Fibroblast of mammary gland (primary cell): ENCODE data around the gene PYROXD2.

Experiments used
- DNase-seq: peaks from one replicate; pipeline ENCODE4 v3.0.0-alpha.2; 2010; ENCODE audit warnings: low read depth
- H3K4me3 ChIP-seq: 2 replicates; pipeline ENCODE4 v1.5.1; 2011; ENCODE audit warnings: low read depth, mild to moderate bottlenecking, low read length, moderate library complexity; ENCODE audit not compliant: control insufficient read depth
- CTCF ChIP-seq: conservative IDR thresholded peaks from 2 replicates; pipeline ENCODE4 v1.5.1; 2011; ENCODE audit warnings: low read depth, low read length, inconsistent platforms; ENCODE audit not compliant: control insufficient read depth, insufficient read depth

The PYROXD2 gene

GRCh38 chr10:98416606-98417388 is 1.8 kb upstream of the PYROXD2 start:
- DNase-seq: no peak
- TF ChIP-seq CTCF: no peak
- no peak overlapping the region for H3K4me3 ChIP-seq

GRCh38 chr10:98415731-98416119 is 743 bp upstream of the PYROXD2 start:
- peak; percentile 37 for DNase-seq
- H3K4me3 ChIP-seq: no peak overlapping the region
- no peak for TF ChIP-seq CTCF

- DNase-seq: no peak
- no peak for TF ChIP-seq CTCF
- peak overlapping the region; percentile 62 for H3K4me3 ChIP-seq
Measured at GRCh38 chr10:98414578-98414931, 427 bp downstream of the PYROXD2 start.

- no peak overlapping the region for H3K4me3 ChIP-seq
- DNase-seq: no peak
- no peak for TF ChIP-seq CTCF
Measured at GRCh38 chr10:98411768-98412167, 3.2 kb downstream of the PYROXD2 start.

- no peak overlapping the region for H3K4me3 ChIP-seq
- no peak for TF ChIP-seq CTCF
- DNase-seq: no peak
Measured at GRCh38 chr10:98411166-98411565, 3.8 kb downstream of the PYROXD2 start.

- no peak for DNase-seq
- no peak for TF ChIP-seq CTCF
- no peak overlapping the region for H3K4me3 ChIP-seq
Measured at GRCh38 chr10:98410759-98411158, 4.2 kb downstream of the PYROXD2 start.
